Mucosa of descending colon (tissue), 3 donors: ENCODE measurements around the gene NFATC3. TPM values are rescaled to one million over a fixed set of nuclear protein-coding genes. Genes with fewer than 3 reads are reported as not detected.

Experiments
- ATAC-seq: fragments of 200-7000 bp; cut with Tn5 transposase; one replicate; pipeline ENCODE4 v1.9.1; 2020; ENCODE audit warnings: mild to moderate bottlenecking, moderate library complexity
- DNase-seq, 3 donors: peaks; one replicate each; pipeline ENCODE4 v3.0.0-alpha.2; 2020
- H3K36me3 ChIP-seq: fragments of 200-600 bp; one replicate; pipeline ENCODE4 v1.8.0; 2021; ENCODE audit warnings: low read depth, mild to moderate bottlenecking
- H3K4me1 ChIP-seq: fragments of 200-600 bp; one replicate; pipeline ENCODE4 v1.8.0; 2021; ENCODE audit warnings: low read depth, mild to moderate bottlenecking
- H3K4me3 ChIP-seq: fragments of 200-600 bp; one replicate; pipeline ENCODE4 v1.8.0; 2021; ENCODE audit warnings: mild to moderate bottlenecking
- H3K9me3 ChIP-seq: fragments of 200-600 bp; one replicate; pipeline ENCODE4 v1.8.0; 2021; ENCODE audit warnings: mild to moderate bottlenecking
- CTCF ChIP-seq: fragments of 200-600 bp; IDR thresholded peaks from one replicate; pipeline ENCODE4 v1.8.0; 2022; ENCODE audit warnings: antibody characterized with exemption, mild to moderate bottlenecking
- intact Hi-C, 2 donors: fragments of 100-400 bp; cut with DNase I in 1 of 2; cut with micrococcal nuclease in 1 of 2; formaldehyde crosslinking; loops; one replicate each; pipeline versions ENCODE4 v1.11.0 to v1.11.1; 2022; cut with DNase I, micrococcal nuclease
- total RNA-seq, 3 donors: library from RNA; stranded (reverse); fragmentation: NEBNext Ultra II Directional in 2 of 3; extraction: Animal tissue kit (Norgen Biotek cat#: 25700) in 2 of 3; gene quantifications; one replicate each; pipeline versions ENCODE4 v1.2.1 to v1.2.4, GENCODE V29; 2021 to 2023
- donor health status: DM: no; HTN: no; CAD: no; lungs with moderate emphysema.
- donor health status: DM: no; HTN: no; CAD: no.
- donor health status: DM: no; HTN: yes; CAD: no.

NFATC3 gene
- total RNA-seq, 3 donors from 2014 or later: 24.2 to 44.0 (median 25.5) TPM

GRCh38 chr16:68070249-68070730 lies 14.9 kb upstream of the NFATC3 start:
- Histone ChIP-seq H3K36me3 (no peaks in the 10 kb centered on the region), H3K9me3 (no peaks in the 10 kb centered on the region), H3K4me1 (peaks cover 20% of the 10 kb centered on the region), H3K4me3 (no peak overlapping the region)
- intact Hi-C loops: no loop called here
- no peak for TF ChIP-seq CTCF
- no peak for DNase-seq
- ATAC-seq: no peak

GRCh38 chr16:68070806-68071517 lies 14.2 kb upstream of the NFATC3 start:
- Histone ChIP-seq H3K4me3 (no peak overlapping the region), H3K36me3 (no peaks in the 10 kb centered on the region), H3K9me3 (no peaks in the 10 kb centered on the region), H3K4me1 (peaks cover 20% of the 10 kb centered on the region)
- intact Hi-C loops: no loop called here
- ATAC-seq: no peak
- TF ChIP-seq CTCF: no peak
- no peak for DNase-seq

DNA sequence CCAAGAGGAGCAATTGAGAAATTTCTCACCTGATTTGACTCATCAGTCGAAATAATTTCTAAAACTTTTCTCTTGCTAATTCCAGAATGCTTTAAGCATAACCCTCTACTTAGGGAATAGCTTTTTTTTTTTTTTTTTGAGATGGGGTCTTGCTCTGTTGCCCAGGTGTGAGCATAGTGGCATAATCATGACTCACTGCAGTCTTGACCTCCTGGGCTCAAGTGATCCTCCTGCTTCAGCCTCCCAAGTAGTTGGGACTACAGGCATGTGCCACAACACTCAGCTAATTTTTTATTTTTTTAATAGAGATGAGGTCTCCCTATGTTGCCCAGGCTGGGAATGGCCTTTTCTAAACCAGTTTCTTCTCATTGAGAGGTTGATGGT lies 13.7 kb upstream of the NFATC3 start:
- H3K4me1 ChIP-seq: peaks cover 20% of the 10 kb centered on the region
- TF ChIP-seq CTCF: no peak
- H3K36me3 ChIP-seq: no peaks in the 10 kb centered on the region
- no peaks in the 10 kb centered on the region for H3K9me3 ChIP-seq
- ATAC-seq (no peak), DNase-seq (no peak)
- no peak overlapping the region for H3K4me3 ChIP-seq
- intact Hi-C loops: no loop called here

- peaks cover 20% of the 10 kb centered on the region for H3K4me1 ChIP-seq
- no peaks in the 10 kb centered on the region for H3K9me3 ChIP-seq
- H3K4me3 ChIP-seq: no peak overlapping the region
- intact Hi-C loops: no loop called here
- ATAC-seq: peak; percentile 57
- H3K36me3 ChIP-seq: no peaks in the 10 kb centered on the region
- no peak for TF ChIP-seq CTCF
- DNase-seq: peak in 2 of 3 donors; percentile 61 to 71
These were observed 13.0 kb upstream of the NFATC3 start for GRCh38 chr16:68072038-68072695.

- no peaks in the 10 kb centered on the region for H3K9me3 ChIP-seq
- no peak for ATAC-seq
- TF ChIP-seq CTCF: no peak
- H3K4me3 ChIP-seq: no peak overlapping the region
- no peak for DNase-seq
- peaks cover 22% of the 10 kb centered on the region for H3K4me1 ChIP-seq
- H3K36me3 ChIP-seq: no peaks in the 10 kb centered on the region
- intact Hi-C loops: no loop called here
These were observed 11.0 kb upstream of the NFATC3 start for GRCh38 chr16:68073902-68074760.
